IPS-NIHi7 (cell line): ENCODE data around the gene SLC35A5.
"Not testable (repeated sequence)": the region's sequence is repeated elsewhere in the genome, so short reads cannot be mapped to it uniquely, and the experiment has no call there.

ENCODE experiments used
- DNase-seq: peaks from one replicate; pipeline ENCODE4 v3.0.0; 2012; ENCODE audit warnings: mixed read lengths; ENCODE audit errors: extremely low spot score

SLC35A5 gene

GRCh38 chr3:112561734-112562529, at the start of gene SLC35A5, which contains the start of gene ATG3:
TSS of gene SLC35A5 (plus strand) at chr3:112562045. CDS start at chr3:112563404, 1,359 bp downstream.
TSS of gene ATG3 (minus strand) at chr3:112561962. CDS start at chr3:112561528, 434 bp downstream.
- DNase-seq: peak; percentile 92

DNA sequence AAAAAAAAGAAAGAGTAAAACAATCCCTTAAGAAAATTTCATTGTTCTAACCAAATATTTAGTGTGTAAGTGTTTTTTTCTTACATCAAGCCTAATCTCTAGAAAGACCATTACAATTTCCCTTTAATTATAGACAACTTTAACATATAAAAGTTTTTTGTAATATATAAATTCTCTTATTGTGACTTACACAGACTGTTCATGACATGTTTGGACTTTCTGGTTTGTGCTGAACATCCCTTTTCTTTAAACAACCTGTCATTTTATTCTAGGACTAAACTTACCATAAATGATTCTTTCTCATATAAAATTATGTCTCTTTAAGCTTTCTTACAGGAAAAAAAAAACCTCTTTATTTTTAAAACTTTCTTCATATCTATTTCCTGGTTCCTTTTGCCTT, 49.5 kb upstream of the SLC35A5 start:
- DNase-seq: no peak

DNA sequence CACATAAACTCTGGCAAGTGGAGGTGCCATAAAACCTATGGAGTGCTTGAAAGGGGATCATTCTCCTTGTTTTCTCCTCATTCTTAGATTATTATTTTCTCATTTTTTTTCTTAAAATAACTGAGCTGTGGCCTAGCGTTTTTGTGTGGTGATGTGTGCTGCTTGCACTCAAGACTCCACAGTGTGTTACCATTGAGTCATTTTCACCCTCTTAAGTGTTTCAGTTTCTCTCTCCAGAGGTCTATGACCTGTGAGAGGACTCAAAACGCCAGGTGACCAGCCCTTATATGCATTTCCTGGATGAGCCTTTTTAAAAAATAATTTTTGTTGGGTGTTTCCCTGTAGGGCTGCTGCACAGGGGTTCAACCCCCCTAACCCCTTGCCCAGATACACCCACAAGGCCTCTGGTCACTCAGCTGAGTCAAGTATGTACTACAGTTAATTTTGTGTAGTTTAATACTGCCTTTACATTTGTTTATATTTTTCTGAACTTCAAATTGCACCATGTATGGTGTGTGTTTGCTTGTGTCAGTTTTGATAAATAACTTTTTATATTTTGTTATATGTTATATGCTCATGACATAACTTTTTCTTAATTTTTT, 47.2 kb upstream of the SLC35A5 start:
- DNase-seq: no peak

DNA sequence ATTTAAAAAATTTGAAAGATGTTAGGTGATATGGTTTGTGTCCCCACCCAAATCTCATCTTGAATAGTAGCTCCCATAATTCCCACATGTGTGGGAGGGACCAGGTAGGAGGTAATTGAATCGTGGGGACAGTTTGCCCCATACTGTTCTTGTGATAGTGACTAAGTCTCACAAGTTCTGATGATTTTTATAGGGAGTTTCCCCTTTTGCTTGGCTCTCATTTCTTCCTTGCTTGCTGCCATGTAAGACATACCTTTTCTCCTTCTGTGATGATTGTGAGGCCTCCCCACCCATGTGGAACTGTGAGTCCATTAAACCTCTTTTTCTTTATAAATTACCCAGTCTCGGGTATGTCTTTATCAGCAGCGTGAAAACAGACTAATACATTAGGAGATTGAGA, 42.9 kb upstream of the SLC35A5 start:
- not testable (repeated sequence) for DNase-seq

- DNase-seq: peak; percentile 63
Observed at GRCh38 chr3:112519424-112520001, 42.3 kb upstream of the SLC35A5 start.

GRCh38 chr3:112524127-112524526, 37.7 kb upstream of the SLC35A5 start:
- DNase-seq: not testable (repeated sequence)

GRCh38 chr3:112530573-112530972, 31.3 kb upstream of the SLC35A5 start:
- no peak for DNase-seq

DNA sequence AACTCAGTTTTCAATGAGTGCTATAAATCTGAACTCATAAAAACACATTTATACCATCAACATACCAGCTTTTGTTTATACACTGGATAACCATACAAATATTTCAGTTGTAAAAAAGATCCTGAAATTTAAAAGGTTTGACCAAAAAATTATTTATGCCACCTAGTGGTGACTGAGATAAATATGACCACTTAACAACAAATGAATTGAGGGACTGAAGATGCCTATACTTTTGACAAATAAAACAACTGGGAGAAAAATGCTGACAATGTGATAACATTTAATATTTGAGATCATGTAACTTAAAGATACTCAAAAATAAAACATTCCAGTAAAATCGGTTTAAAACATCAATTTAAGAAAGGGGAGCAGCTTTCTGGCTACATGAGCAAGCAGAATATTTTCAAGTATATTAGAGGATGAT, 30.5 kb upstream of the SLC35A5 start:
- DNase-seq: peak; percentile 9

DNA sequence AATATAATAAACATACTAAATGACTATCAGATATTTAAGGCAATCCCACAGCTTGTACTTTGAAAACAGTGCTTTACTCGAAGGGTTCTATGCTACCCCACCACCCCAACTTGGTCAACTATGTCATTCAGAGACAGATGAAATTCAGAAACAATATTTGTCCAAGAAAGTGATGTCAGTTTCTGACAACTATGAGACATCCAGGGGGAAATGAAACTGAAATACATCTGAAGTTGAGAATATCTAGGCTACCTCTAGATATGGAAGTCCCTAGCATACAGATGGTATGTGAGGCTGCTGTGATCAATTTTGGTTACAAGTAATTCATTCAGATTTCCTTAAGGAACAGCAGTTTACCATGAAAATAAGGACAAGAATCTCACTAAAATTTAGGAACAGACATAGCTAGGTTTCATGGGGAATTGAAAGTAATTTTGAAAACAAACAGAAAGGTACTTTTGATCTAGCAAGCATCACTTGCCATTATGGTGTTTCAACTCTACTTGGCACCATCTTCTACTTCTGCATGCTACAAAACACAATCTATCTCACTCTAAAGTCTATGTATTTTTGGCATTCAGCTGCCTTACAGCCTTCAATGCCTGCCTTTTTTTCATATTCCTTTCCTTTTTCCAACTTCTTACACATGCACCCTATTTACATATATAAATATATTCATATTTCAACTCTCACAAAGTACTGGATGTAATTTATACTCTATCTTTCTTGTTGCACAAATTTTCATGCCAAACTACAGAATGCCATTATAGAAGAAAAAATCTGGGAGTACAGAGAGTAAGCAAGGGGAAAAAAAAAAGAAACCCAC, 21.8 kb upstream of the SLC35A5 start:
- DNase-seq: no peak

- DNase-seq: no peak
Observed at GRCh38 chr3:112546216-112546759, 15.6 kb upstream of the SLC35A5 start.

DNA sequence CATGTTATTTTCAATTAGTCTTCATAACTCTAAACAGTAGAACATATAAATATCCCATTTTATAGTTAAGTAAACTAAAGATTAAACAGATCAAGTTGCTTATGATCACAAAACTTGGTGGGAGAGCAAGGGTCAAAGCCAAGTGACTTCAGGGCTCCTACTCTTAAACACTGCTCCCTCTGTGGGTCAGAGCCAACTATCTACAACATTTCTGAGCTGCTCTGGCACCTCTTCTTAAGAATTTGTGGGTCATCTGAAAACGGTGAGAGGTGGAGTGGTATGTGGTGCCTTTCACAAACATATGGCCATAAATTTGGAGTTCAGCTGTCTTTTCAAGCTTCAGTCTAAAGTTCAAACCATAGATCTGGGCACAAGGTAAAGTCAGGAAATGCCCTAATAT, 11.0 kb upstream of the SLC35A5 start:
- peak; percentile 16 for DNase-seq

DNA sequence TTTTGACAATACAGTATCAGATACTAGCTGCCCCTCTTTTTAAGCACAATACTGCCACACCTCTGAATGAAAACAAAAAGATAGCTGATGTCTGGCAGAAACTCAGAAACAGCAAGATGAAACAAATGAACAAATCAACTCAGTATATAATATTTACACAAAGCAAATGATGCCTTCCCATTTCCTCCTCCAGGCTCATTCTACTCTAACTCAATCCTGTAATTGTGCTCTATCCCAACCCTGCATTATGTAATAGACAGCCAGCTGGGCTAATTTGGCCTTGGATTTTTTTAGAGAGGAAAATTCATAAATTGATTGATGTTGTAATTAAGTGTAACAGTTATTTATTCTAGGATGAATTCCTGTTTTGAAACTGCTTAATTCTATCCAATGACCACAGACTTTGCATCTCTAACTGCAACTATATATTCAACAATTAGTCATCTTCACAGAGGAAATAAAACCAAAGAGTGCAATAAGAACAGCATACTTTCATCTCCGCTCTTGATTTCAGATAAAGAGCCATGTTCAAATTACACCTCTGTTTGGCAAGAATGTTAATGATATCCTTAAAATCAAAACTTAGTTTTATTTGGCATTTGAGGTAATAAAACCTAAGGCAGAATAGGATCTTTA, 6.2 kb upstream of the SLC35A5 start:
- DNase-seq: no peak

- DNase-seq: no peak
Observed at GRCh38 chr3:112557976-112558375, 3.9 kb upstream of the SLC35A5 start.

GRCh38 chr3:112560307-112560706, 1.5 kb upstream of the SLC35A5 start:
- no peak for DNase-seq

GRCh38 chr3:112560721-112561483, 943 bp upstream of the SLC35A5 start:
- DNase-seq: peak; percentile 57

DNA sequence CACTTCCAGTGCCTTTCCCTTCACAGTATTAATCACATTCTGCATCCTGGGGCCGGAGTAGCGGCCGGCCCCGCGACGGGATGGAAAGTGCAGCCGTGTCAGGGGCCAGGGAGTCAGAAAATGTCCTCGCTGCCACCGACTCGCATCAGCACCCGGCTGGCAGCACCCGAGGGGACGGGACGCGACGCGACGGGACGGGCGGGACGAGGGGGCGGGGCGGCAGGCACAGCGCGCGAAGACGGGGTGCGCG, 436 bp upstream of the SLC35A5 start:
- no peak for DNase-seq

DNA sequence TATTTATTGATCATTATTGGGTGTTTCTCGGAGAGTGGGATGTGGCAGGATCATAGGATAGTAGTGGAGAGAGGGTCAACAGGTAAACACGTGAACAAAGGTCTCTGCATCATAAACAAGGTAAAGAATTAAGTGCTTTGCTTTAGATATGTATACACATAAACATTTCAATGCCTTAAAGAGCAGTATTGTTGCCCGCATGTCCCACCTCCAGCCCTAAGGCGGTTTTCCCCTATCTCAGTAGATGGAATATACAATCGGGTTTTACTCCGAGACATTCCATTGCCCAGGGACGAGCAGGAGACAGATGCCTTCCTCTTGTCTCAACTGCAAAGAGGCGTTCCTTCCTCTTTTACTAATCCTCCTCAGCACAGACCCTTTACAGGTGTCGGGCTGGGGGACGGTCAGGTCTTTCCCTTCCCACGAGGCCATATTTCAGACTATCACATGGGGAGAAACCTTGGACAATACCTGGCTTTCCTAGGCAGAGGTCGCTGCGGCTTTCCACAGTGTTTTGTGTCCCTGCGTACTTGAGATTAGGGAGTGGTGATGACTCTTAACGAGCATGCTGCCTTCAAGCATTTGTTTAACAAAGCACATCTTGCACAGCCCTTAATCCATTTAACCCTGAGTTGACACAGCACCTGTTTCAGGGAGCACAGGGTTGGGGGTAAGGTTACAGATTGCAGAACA, 2.5 kb downstream of the SLC35A5 start:
- not testable (repeated sequence) for DNase-seq

- DNase-seq: no peak
Observed at GRCh38 chr3:112564940-112565305, 3.1 kb downstream of the SLC35A5 start.

DNA sequence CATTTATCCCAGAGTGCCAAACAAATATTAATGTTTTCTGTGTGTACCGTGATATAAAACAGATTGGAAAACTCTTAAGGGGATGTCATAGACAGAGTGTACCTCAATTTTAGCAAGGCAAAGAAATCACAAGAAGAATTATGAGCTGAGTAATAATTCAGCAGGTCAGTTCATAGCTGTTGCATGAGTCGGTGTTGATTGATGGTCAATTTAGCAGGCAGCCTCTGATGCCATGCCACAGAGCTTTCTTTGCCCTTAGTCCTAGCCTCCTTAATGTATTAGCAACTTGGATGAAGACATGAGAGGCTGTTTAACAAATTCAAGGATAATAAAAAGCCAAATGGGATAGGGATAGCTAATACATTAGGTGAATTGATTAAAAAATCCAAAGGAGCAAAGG, 6.8 kb downstream of the SLC35A5 start:
- no peak for DNase-seq

DNA sequence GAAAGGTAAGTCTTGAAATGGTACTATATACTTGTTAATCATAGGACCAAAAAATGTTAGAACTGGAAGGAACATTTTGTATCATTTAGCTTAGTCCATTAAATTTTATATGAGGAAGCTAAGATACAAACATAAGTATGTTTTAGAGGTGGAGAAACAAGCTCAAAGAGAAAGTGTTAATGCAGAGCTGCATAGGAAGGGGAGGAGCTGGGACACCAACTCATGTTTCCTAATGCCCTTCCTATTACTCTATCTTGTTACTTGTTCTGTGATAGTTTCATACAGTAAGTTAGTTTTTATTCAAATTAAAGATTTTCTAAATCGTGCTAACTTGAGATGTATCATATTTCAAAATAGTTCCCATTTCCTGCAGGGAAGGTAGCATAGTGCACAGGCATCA, 7.4 kb downstream of the SLC35A5 start:
- no peak for DNase-seq
